Measurements from ENCODE around the gene CDHR3.

The CDHR3 gene

GRCh38 chr7:106037489-106038176 is 74.6 kb downstream of the CDHR3 start:
- H3K4me3 ChIP-seq (replicated peaks; ENCODE audit: low read depth, low read length), result no peak overlapping the region
- TF ChIP-seq CTCF (IDR thresholded peaks at IDR 0.05; ENCODE audit: low read depth, low read length, missing control alignments), result no peak
- no peak for DNase-seq (ENCODE audit: extremely low read depth, low read depth)

DNA sequence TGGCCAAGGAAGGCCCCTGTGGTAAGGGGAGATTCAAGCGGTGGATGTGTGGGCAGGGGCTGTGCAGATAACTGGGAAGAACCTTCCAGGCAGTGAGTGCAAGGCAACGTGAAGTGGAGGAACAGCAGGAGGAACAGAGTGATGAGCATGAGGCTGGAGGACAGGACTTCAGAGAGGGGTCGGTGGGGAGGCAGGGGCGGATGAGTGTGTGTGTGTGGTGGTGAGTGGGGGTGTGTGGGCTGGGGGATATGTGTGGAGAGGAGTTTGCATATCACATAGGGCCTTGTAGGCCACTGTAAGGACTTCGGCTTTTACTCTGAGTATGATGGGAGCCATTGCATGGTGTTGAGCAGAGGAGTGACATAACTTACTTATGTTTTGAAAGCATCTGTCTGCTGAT is 75.2 kb downstream of the CDHR3 start:
- TF ChIP-seq CTCF (IDR thresholded peaks at IDR 0.05; ENCODE audit: low read depth, low read length, missing control alignments), result no peak
- no peak overlapping the region for H3K4me3 ChIP-seq (replicated peaks; ENCODE audit: low read depth, low read length)
- no peak for DNase-seq (ENCODE audit: extremely low read depth, low read depth)

- TF ChIP-seq CTCF (IDR thresholded peaks at IDR 0.05; ENCODE audit: low read depth, low read length, missing control alignments), result no peak
- H3K4me3 ChIP-seq (replicated peaks; ENCODE audit: low read depth, low read length), result no peak overlapping the region
- DNase-seq (ENCODE audit: extremely low read depth, low read depth), result no peak
Observed at GRCh38 chr7:106038916-106039315, 75.9 kb downstream of the CDHR3 start.

GRCh38 chr7:106039486-106040060 is 76.5 kb downstream of the CDHR3 start:
- no peak for DNase-seq (ENCODE audit: extremely low read depth, low read depth)
- H3K4me3 ChIP-seq (replicated peaks; ENCODE audit: low read depth, low read length), result no peak overlapping the region
- TF ChIP-seq CTCF (IDR thresholded peaks at IDR 0.05; ENCODE audit: low read depth, low read length, missing control alignments), result peak; percentile 25

GRCh38 chr7:106041140-106041717 is 78.2 kb downstream of the CDHR3 start:
- no peak for DNase-seq (ENCODE audit: extremely low read depth, low read depth)
- peak; percentile 79 for TF ChIP-seq CTCF (IDR thresholded peaks at IDR 0.05; ENCODE audit: low read depth, low read length, missing control alignments)
- H3K4me3 ChIP-seq (replicated peaks; ENCODE audit: low read depth, low read length), result no peak overlapping the region

GRCh38 chr7:106042196-106042611 is 79.1 kb downstream of the CDHR3 start:
- no peak for DNase-seq (ENCODE audit: extremely low read depth, low read depth)
- H3K4me3 ChIP-seq (replicated peaks; ENCODE audit: low read depth, low read length), result no peak overlapping the region
- TF ChIP-seq CTCF (IDR thresholded peaks at IDR 0.05; ENCODE audit: low read depth, low read length, missing control alignments), result no peak
